IMR-90 (cell line): ENCODE data around the gene SPDEF.

Experiments used
- BHLHE40 ChIP-seq: fragments of 150-350 bp; IDR thresholded peaks from 2 replicates; pipeline ENCODE4 v1.6.1; 2016; ENCODE audit warnings: mild to moderate bottlenecking, low read depth, low read length
- CTCF ChIP-seq: conservative IDR thresholded peaks from 2 replicates; pipeline ENCODE4 v1.5.1; 2012; ENCODE audit warnings: mild to moderate bottlenecking, low read depth, low read length, improper control_type of control experiment

GRCh38 chr6:34572585-34572984, 16.5 kb upstream of the SPDEF start:
- TF ChIP-seq BHLHE40 (no peak), CTCF (no peak)
